Cardiac fibroblast (primary cell): Measurements from ENCODE around the gene MAB21L2.

ENCODE experiments used
- DNase-seq, 2 donors: peaks; one replicate each; pipeline versions ENCODE4 v3.0.0 to v3.0.0-alpha.2; 2010; ENCODE audit warnings: low read depth in 2 of 2
- H3K4me3 ChIP-seq, 2 donors: replicated peaks in 1 of 2; 1 replicate in 1 of 2; 2 replicates in 1 of 2; pipeline ENCODE4 v1.5.1; 2011; ENCODE audit warnings: low read depth in 2 of 2, low read length in 2 of 2, mild to moderate bottlenecking in 2 of 2, moderate library complexity in 1 of 2
- CTCF ChIP-seq: IDR thresholded peaks from one replicate; pipeline ENCODE4 v1.5.1; 2011; ENCODE audit warnings: low read depth, mild to moderate bottlenecking, low read length, inconsistent platforms

Gene MAB21L2

GRCh38 chr4:150581641-150582051 lies 305 bp upstream of the MAB21L2 start:
- H3K4me3 ChIP-seq: peak overlapping the region; percentile 54 to 55
- DNase-seq: peak; percentile 56 to 64
- no peak for TF ChIP-seq CTCF

GRCh38 chr4:150582873-150583286 lies 929 bp downstream of the MAB21L2 start:
- no peak for TF ChIP-seq CTCF
- DNase-seq: peak; percentile 17 to 21
- H3K4me3 ChIP-seq: peak overlapping the region; percentile 54 to 55

GRCh38 chr4:150583287-150584110 lies 1.5 kb downstream of the MAB21L2 start:
- peak; percentile 33 to 36 for DNase-seq
- H3K4me3 ChIP-seq: peak overlapping the region; percentile 54 to 55
- TF ChIP-seq CTCF: no peak

GRCh38 chr4:150584111-150584915 lies 2.4 kb downstream of the MAB21L2 start:
- no peak for DNase-seq
- peak overlapping the region; percentile 54 to 55 for H3K4me3 ChIP-seq
- no peak for TF ChIP-seq CTCF

GRCh38 chr4:150585611-150586010 lies 3.7 kb downstream of the MAB21L2 start:
- H3K4me3 ChIP-seq: no peak overlapping the region
- TF ChIP-seq CTCF: no peak
- no peak for DNase-seq

GRCh38 chr4:150586162-150586810 lies 4.3 kb downstream of the MAB21L2 start:
- H3K4me3 ChIP-seq: no peak overlapping the region
- DNase-seq: no peak
- TF ChIP-seq CTCF: no peak
